ENCODE measurements around the gene CD59.
A peak's percentile ranks its signal among the peaks of the same experiment; 100 is the strongest.

Gene CD59

DNA sequence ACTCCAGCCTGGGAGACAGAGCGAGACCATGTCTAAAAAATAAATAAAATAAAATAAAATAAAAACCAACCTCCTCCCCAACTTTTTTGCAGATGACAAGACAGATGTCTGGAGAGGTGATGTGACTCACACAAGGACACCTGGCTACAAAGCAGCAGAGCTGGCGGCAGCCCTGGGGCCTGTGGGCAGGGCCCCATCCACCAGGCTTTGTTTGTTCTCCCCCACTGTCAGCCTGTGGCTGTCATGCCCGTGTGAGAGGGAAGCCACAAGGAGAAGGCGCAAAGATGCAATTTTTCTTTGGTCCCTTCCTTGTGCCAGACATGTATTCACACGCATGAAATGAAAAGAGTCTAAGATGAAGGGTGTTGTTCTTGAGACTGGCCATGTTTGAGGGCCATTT lies 16.6 kb downstream of the CD59 start:
- ChIA-PET CTCF (interaction anchor here (1.3 to 15.2 kb wide), 4 partner anchors 8 to 25 kb away, joined by 4 to 265 read pairs (median 5); partner anchors contain the start of gene CD59), POLR2A (no interaction called here)
- TF ChIP-seq, protein P1, sequence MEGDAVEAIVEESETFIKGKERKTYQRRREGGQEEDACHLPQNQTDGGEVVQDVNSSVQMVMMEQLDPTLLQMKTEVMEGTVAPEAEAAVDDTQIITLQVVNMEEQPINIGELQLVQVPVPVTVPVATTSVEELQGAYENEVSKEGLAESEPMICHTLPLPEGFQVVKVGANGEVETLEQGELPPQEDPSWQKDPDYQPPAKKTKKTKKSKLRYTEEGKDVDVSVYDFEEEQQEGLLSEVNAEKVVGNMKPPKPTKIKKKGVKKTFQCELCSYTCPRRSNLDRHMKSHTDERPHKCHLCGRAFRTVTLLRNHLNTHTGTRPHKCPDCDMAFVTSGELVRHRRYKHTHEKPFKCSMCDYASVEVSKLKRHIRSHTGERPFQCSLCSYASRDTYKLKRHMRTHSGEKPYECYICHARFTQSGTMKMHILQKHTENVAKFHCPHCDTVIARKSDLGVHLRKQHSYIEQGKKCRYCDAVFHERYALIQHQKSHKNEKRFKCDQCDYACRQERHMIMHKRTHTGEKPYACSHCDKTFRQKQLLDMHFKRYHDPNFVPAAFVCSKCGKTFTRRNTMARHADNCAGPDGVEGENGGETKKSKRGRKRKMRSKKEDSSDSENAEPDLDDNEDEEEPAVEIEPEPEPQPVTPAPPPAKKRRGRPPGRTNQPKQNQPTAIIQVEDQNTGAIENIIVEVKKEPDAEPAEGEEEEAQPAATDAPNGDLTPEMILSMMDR (IDR thresholded peaks at IDR 0.05; ENCODE audit: control extremely low read depth, extremely low read depth, low read depth, missing control alignments): no peak
- DNase-seq (ENCODE audit: extremely low spot score): no peak

DNA sequence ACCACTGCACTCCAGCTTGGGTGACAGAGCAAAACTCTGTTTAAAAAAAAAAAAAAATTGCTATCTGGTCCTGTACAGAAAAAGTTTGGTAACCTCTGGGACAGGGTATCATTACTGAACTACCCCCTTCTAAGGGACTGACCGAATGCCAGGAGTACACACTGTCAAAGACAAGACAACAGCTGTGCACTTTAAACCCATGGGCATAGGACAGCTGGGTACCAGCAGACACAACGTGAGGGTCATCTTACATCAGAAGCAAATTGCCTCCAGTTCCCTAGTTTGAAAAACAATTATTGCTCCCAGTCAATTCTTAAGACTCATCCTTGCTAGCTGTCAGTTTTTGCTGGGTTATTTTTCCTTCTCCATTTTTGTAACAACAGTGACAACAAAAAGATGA lies 17.8 kb downstream of the CD59 start:
- CTCF ChIA-PET: interaction anchor here (3.5 to 15.2 kb wide), 3 partner anchors 15 to 48 kb away, joined by 8 to 265 read pairs (median 36); partner anchors contain the start of gene CD59
- POLR2A ChIA-PET: no interaction called here
- TF ChIP-seq, protein P1 (IDR thresholded peaks at IDR 0.05; ENCODE audit: control extremely low read depth, extremely low read depth, low read depth, missing control alignments): no peak
- DNase-seq (ENCODE audit: extremely low spot score): no peak

DNA sequence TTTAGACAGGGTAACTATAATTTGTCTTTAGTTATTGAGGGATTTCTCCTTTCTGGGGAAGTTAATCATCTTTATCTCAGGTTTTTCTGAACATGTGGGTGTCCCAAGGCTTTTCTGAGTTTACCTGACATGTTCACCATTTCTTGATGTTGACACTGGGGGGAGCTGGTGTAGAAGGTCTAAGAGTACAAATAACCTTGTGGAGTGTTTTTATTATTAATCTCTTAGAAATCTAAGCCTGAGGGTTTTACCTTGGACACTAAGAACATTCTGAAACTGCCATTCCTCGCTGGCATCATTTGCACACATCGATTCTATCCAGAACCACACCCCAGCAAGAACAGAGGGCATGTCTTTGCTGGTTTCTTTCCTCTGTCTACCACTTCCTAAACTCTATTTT lies 20.0 kb downstream of the CD59 start:
- POLR2A ChIA-PET: no interaction called here

DNA sequence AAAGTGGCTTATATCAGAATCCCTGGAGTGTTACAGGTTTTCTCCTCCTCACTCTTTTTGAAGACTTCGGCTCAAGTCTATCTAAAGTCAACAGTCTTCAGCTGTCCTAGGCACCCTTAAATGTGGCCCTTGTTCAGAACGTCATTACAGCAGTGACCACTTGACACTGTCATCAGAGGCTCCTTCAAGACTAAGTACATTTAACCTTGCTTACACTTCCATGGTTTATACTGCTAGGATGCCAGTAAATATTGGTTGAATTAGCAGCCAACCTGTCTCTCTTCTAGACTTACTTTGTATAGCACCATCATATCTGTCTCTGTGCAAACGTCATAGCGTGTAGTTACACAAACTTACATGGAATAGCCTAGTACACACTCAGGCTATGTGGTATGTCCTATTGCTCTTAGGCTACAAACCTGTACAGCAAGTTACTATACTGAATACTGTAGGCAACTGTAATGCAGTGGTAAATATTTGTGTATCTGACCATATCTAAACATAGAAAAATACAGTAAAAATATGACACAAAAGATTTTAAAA lies 22.3 kb downstream of the CD59 start:
- CTCF ChIA-PET: interaction anchor here (0.8 to 15.2 kb wide), 4 partner anchors 9 to 94 kb away, joined by 3 to 265 read pairs (median 5); partner anchors contain the start of gene CD59
- POLR2A ChIA-PET: no interaction called here
- TF ChIP-seq, protein P1 (IDR thresholded peaks at IDR 0.05; ENCODE audit: control extremely low read depth, extremely low read depth, low read depth, missing control alignments): no peak
- no peak for DNase-seq (ENCODE audit: extremely low spot score)

More for the DNA sequence above, 20.0 kb downstream of the CD59 start:
- DNase-seq (ENCODE audit: extremely low spot score): no peak
- TF ChIP-seq, protein P1 (IDR thresholded peaks at IDR 0.05; ENCODE audit: control extremely low read depth, extremely low read depth, low read depth, missing control alignments): peak; percentile 63
- CTCF ChIA-PET: interaction anchor here (0.8 to 15.2 kb wide), 16 partner anchors 9 to 354 kb away, joined by 3 to 265 read pairs (median 6); partner anchors contain the start of gene CD59

DNA sequence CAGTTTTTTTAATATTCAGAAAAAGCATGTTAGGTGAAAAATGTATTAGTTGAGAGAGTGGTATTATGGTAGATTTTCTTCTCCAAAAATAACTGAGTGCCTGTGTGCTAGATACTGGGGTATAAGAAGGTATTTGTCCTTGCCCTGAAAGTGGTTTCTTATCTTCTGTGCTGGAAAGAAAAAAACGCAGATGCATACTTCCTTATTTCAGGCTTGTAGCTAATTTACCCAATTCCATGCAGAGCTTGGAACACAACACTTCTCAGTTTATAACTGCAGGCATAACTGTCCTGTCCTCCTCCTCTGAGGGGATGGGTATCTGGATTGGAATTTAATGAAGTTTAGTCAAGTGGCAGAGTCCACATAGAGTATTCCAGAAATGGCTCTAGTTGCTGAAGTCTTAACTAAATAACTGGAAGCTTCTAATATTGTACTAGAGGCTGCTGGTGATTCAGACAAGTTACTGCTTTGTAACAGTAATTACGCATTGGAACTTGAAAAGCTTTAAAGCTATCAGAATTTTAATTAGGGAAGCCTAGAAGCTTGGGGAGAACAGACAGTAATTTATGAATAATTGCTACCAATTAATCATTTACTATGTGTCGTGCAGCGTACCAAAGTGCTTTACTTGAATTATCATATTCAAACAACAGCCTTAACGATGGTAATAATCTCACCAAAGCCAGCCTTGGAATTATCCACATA lies 22.9 kb downstream of the CD59 start:
- no peak for DNase-seq (ENCODE audit: extremely low spot score)
- POLR2A ChIA-PET: interaction anchor here (0.5 kb wide), 1 partner anchor 13 kb away, joined by 4 read pairs; the partner anchor contains the start of gene C11orf91
- CTCF ChIA-PET: interaction anchor here (0.8 to 15.2 kb wide), 4 partner anchors 8 to 95 kb away, joined by 3 to 265 read pairs (median 5); partner anchors contain the start of gene CD59
- TF ChIP-seq, protein P1 (IDR thresholded peaks at IDR 0.05; ENCODE audit: control extremely low read depth, extremely low read depth, low read depth, missing control alignments): no peak

DNA sequence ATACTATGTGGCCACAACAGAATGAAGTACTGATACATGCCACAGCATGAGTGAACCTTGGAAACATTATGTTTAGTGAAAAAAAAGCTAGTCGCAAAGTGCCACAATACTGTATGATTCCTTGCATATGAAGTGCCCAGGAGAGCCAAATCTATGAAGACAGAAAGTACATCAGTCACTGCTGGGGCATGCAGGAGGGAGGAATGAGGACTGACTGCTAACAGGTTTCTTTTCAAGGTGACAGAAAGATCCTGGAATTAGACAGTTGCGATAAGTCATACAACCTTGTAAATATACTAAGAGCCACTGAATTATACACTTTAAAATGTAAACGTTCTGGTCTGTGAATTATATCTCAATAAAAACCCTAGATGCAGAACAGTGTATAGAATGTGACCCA lies 23.8 kb downstream of the CD59 start:
- CTCF ChIA-PET: no interaction called here
- no peak for DNase-seq (ENCODE audit: extremely low spot score)
- POLR2A ChIA-PET: no interaction called here
- TF ChIP-seq, protein P1 (IDR thresholded peaks at IDR 0.05; ENCODE audit: control extremely low read depth, extremely low read depth, low read depth, missing control alignments): no peak
